C4-2B (cell line): Measurements from ENCODE around the gene CACNA2D1.

ENCODE experiments used
- ZFX ChIP-seq: fragments of 450-650 bp; IDR thresholded peaks from 2 replicates; pipeline ENCODE4 v1.6.1; 2017
- TF ChIP-seq, protein P1 (sequence below): fragments of 450-650 bp; conservative IDR thresholded peaks from 2 replicates; pipeline ENCODE4 v1.5.1; 2017; ENCODE audit warnings: mild to moderate bottlenecking

DNA sequence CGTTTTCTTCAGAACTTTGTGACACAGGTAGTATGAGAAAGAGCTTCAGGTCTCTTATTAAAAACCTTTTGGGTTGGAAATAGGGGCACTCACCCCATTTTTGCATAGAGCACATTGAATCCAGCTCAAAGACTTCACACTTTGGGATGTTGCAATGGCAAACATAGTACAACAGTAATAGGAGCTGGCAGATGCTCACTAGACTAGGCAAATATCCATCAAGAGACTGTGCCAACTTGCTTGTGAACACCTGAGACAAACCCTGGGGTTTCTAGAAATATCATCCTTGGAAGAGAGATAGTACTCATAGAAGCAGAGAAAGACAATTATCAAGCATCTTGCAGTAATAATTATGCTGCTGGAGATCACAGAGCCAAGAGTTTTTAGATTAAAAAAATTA is 280.0 kb downstream of the CACNA2D1 start:
- TF ChIP-seq, protein P1, sequence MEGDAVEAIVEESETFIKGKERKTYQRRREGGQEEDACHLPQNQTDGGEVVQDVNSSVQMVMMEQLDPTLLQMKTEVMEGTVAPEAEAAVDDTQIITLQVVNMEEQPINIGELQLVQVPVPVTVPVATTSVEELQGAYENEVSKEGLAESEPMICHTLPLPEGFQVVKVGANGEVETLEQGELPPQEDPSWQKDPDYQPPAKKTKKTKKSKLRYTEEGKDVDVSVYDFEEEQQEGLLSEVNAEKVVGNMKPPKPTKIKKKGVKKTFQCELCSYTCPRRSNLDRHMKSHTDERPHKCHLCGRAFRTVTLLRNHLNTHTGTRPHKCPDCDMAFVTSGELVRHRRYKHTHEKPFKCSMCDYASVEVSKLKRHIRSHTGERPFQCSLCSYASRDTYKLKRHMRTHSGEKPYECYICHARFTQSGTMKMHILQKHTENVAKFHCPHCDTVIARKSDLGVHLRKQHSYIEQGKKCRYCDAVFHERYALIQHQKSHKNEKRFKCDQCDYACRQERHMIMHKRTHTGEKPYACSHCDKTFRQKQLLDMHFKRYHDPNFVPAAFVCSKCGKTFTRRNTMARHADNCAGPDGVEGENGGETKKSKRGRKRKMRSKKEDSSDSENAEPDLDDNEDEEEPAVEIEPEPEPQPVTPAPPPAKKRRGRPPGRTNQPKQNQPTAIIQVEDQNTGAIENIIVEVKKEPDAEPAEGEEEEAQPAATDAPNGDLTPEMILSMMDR = no peak
- no peak for TF ChIP-seq ZFX
